SK-N-SH (cell line): ENCODE results near the gene SYT5. TPM values are rescaled to one million over a fixed set of nuclear protein-coding genes. Genes with fewer than 3 reads are reported as not detected.

Experiments
- CTCF ChIA-PET: fragments of 300-600, 350-600 bp; formaldehyde crosslinking; extraction: SDS; loops from one replicate; lab custom pipeline; 2021; lab: Yijun Ruan, JAX
- POLR2A ChIA-PET: fragments of 350-600 bp; sonication (Branson Sonifier 250); formaldehyde crosslinking; extraction: SDS; loops from one replicate; lab custom pipeline; 2020; ENCODE audit warnings: antibody characterized with exemption, inconsistent platforms; lab: Yijun Ruan, JAX
- DNase-seq: peaks from one replicate; pipeline ENCODE4 v3.0.0; 2012
- H2AFZ ChIP-seq: fragments of 200-600 bp; sonication (generic); 2 replicates; pipeline ENCODE4 v1.8.1; 2016; ENCODE audit warnings: antibody characterized with exemption, mild to moderate bottlenecking, low read depth
- H3F3A ChIP-seq: fragments of 200-600 bp; sonication (generic); replicated peaks from 2 replicates; pipeline ENCODE3; 2016; ENCODE audit warnings: antibody characterized with exemption, mild to moderate bottlenecking; ENCODE audit not compliant: insufficient read depth
- H3K27ac ChIP-seq, 2 experiments: fragments of 200-500 bp in 1 of 2; fragments of 200-600 bp in 1 of 2; sonication (Bioruptor generic) in 1 of 2; sonication (generic), shearing (Covaris generic) in 1 of 2; 2 replicates each; pipeline versions ENCODE4 v1.5.1 to v1.6.1; 2014 to 2016; ENCODE audit warnings: low read depth in 2 of 2, inconsistent platforms in 1 of 2, low read length in 1 of 2, mild to moderate bottlenecking in 1 of 2, mixed read lengths in 1 of 2
- H3K27me3 ChIP-seq: fragments of 200-600 bp; sonication (generic), shearing (Covaris generic); 2 replicates; pipeline ENCODE4 v1.6.1; 2016; ENCODE audit warnings: mixed run types; ENCODE audit not compliant: insufficient read depth
- H3K36me3 ChIP-seq, 2 experiments: fragments of 200-500 bp in 1 of 2; fragments of 200-600 bp in 1 of 2; sonication (Bioruptor generic) in 1 of 2; sonication (generic) in 1 of 2; replicated peaks in 1 of 2; 2 replicates each; pipeline versions ENCODE3 to v1.5.1; 2014 to 2016; ENCODE audit warnings: low read length in 1 of 2, mild to moderate bottlenecking in 1 of 2; ENCODE audit not compliant: insufficient read depth in 2 of 2, control insufficient read depth in 1 of 2
- H3K4me1 ChIP-seq, 2 experiments: fragments of 200-500 bp in 1 of 2; fragments of 200-600 bp in 1 of 2; sonication (Bioruptor generic) in 1 of 2; sonication (generic), shearing (Covaris generic) in 1 of 2; 2 replicates each; pipeline versions ENCODE4 v1.5.1 to v1.6.1; 2014 to 2016; ENCODE audit warnings: low read depth in 1 of 2, low read length in 1 of 2, mixed run types in 1 of 2; ENCODE audit not compliant: insufficient read depth in 2 of 2, control insufficient read depth in 1 of 2
- H3K4me2 ChIP-seq: fragments of 200-600 bp; sonication (generic), shearing (Covaris generic); 2 replicates; pipeline ENCODE4 v1.6.1; 2017; ENCODE audit warnings: mixed run types
- H3K4me3 ChIP-seq, 2 experiments: fragments of 200-500 bp in 1 of 2; fragments of 200-600 bp in 1 of 2; sonication (Bioruptor generic) in 1 of 2; sonication (generic), shearing (Covaris generic) in 1 of 2; 2 replicates each; pipeline versions ENCODE4 v1.5.1 to v1.8.1; 2014 to 2016; ENCODE audit warnings: low read depth in 2 of 2, inconsistent platforms in 1 of 2, low read length in 1 of 2, mild to moderate bottlenecking in 1 of 2, mixed read lengths in 1 of 2, moderate library complexity in 1 of 2
- H3K79me2 ChIP-seq: fragments of 200-600 bp; sonication (generic); 2 replicates; pipeline ENCODE4 v1.8.1; 2017; ENCODE audit warnings: mild to moderate bottlenecking; ENCODE audit not compliant: insufficient read depth
- H3K9ac ChIP-seq: fragments of 200-600 bp; sonication (generic); 2 replicates; pipeline ENCODE4 v1.6.1; 2017; ENCODE audit warnings: mixed run types
- H3K9me2 ChIP-seq: fragments of 200-600 bp; sonication (generic); 2 replicates; pipeline ENCODE4 v1.6.1; 2017; ENCODE audit warnings: mixed run types
- H3K9me3 ChIP-seq: fragments of 200-600 bp; sonication (generic); 2 replicates; pipeline ENCODE4 v1.6.1; 2017; ENCODE audit warnings: mixed run types, mild to moderate bottlenecking, moderate library complexity
- H4K20me1 ChIP-seq: fragments of 200-600 bp; sonication (generic); 2 replicates; pipeline ENCODE4 v1.6.1; 2017; ENCODE audit warnings: mild to moderate bottlenecking, mixed run types; ENCODE audit not compliant: insufficient read depth
- CHD2 ChIP-seq: fragments of 150-350 bp; IDR thresholded peaks from 2 replicates; pipeline ENCODE4 v1.6.1; 2018; ENCODE audit warnings: low read length; ENCODE audit not compliant: partially characterized antibody
- CTCF ChIP-seq: fragments of 200-600 bp; sonication (generic); IDR thresholded peaks from 2 replicates; pipeline ENCODE4 v1.6.1; 2017; ENCODE audit warnings: antibody characterized with exemption, mild to moderate bottlenecking, moderate library complexity
- ELF1 ChIP-seq: IDR thresholded peaks from 2 replicates; pipeline ENCODE4 v1.4.0; 2012
- EP300 ChIP-seq, 2 experiments: IDR thresholded peaks; 2 replicates each; pipeline versions ENCODE4 v1.4.0 to v1.6.1; 2012; ENCODE audit warnings: borderline replicate concordance in 1 of 2, low read depth in 1 of 2, low read length in 1 of 2
- EZH2phosphoT487 ChIP-seq: fragments of 200-600 bp; sonication (generic); IDR thresholded peaks from 2 replicates; pipeline ENCODE4 v1.6.1; 2017; ENCODE audit warnings: low read depth, mixed run types, mild to moderate bottlenecking, antibody characterized with exemption, moderate library complexity, borderline replicate concordance
- GATA2 ChIP-seq: sonication (generic); formaldehyde crosslinking; IDR thresholded peaks from 2 replicates; pipeline ENCODE4 v1.5.0; 2020; ENCODE audit warnings: mild to moderate bottlenecking, missing genetic modification reagents
- IRF3 ChIP-seq: fragments of 150-350 bp; IDR thresholded peaks from 2 replicates; pipeline ENCODE4 v1.6.1; 2016; ENCODE audit warnings: mild to moderate bottlenecking, low read depth, low read length
- JUND ChIP-seq: IDR thresholded peaks from 2 replicates; pipeline ENCODE4 v1.4.0; 2012
- MAX ChIP-seq: IDR thresholded peaks from 2 replicates; pipeline ENCODE4 v1.4.0; 2012; ENCODE audit warnings: low read depth
- MXI1 ChIP-seq: IDR thresholded peaks from 2 replicates; pipeline ENCODE4 v1.6.1; 2012; ENCODE audit warnings: mild to moderate bottlenecking, low read depth, low read length, improper control_type of control experiment
- NFIC ChIP-seq: IDR thresholded peaks from 2 replicates; pipeline ENCODE4 v1.4.0; 2012; ENCODE audit warnings: borderline replicate concordance
- NRF1 ChIP-seq: IDR thresholded peaks from 2 replicates; pipeline ENCODE4 v1.6.1; 2012; ENCODE audit warnings: low read depth, mild to moderate bottlenecking, low read length
- PBX3 ChIP-seq: IDR thresholded peaks from 2 replicates; pipeline ENCODE4; 2012
- POLR2AphosphoS5 ChIP-seq: IDR thresholded peaks from 2 replicates; pipeline ENCODE4 v1.6.1; 2012; ENCODE audit warnings: low read depth, low read length
- RAD21 ChIP-seq: IDR thresholded peaks from 2 replicates; pipeline ENCODE4 v1.6.1; 2012; ENCODE audit warnings: mild to moderate bottlenecking, low read length
- RCOR1 ChIP-seq: fragments of 150-350 bp; IDR thresholded peaks from 2 replicates; pipeline ENCODE4 v1.6.1; 2017; ENCODE audit warnings: antibody characterized with exemption, low read length
- RFX5 ChIP-seq: IDR thresholded peaks from 2 replicates; pipeline ENCODE4 v1.6.1; 2012; ENCODE audit warnings: mild to moderate bottlenecking, improper control_type of control experiment, low read length
- RXRA ChIP-seq: IDR thresholded peaks from 2 replicates; pipeline ENCODE4 v1.4.0; 2012; ENCODE audit warnings: low read depth, mild to moderate bottlenecking, borderline replicate concordance
- SIN3A ChIP-seq: IDR thresholded peaks from 2 replicates; pipeline ENCODE4 v1.6.1; 2012; ENCODE audit warnings: low read depth, mild to moderate bottlenecking, low read length, moderate library complexity, borderline replicate concordance
- SMC3 ChIP-seq: IDR thresholded peaks from 2 replicates; pipeline ENCODE4 v1.6.1; 2012; ENCODE audit warnings: low read depth, low read length, improper control_type of control experiment
- TAF1 ChIP-seq: IDR thresholded peaks from 2 replicates; pipeline ENCODE4 v1.6.1; 2012; ENCODE audit warnings: low read depth, mild to moderate bottlenecking, low read length, moderate library complexity, borderline replicate concordance
- TEAD4 ChIP-seq: IDR thresholded peaks from 2 replicates; pipeline ENCODE4 v1.4.0; 2012; ENCODE audit warnings: mild to moderate bottlenecking, borderline replicate concordance; ENCODE audit not compliant: insufficient read depth
- USF1 ChIP-seq: IDR thresholded peaks from 2 replicates; pipeline ENCODE4 v1.4.0; 2012; ENCODE audit warnings: low read depth, borderline replicate concordance
- USF2 ChIP-seq: fragments of 150-350 bp; IDR thresholded peaks from 2 replicates; pipeline ENCODE4 v1.6.1; 2017; ENCODE audit warnings: antibody characterized with exemption, low read length, low read depth, borderline replicate concordance
- WGBS: methylation state at CpG from one replicate; pipeline ENCODE4 v1.1.6; 2017; ENCODE audit warnings: low lambda C conversion rate; 5-methylcytosine and 5-hydroxymethylcytosine counted together
- polyA plus RNA-seq, 3 experiments: library from polyadenylated mRNA; depleted of rRNA; stranded (reverse); fragments of >200 nt; gene quantifications; 2 replicates each; pipeline ENCODE4 v1.2.3, GENCODE V29; 2012

The SYT5 gene
- polyA plus RNA-seq, 1 of the 3 experiments (the other 2 are of a cell fraction): 0.21 TPM

- no peak for TF ChIP-seq NRF1
- TF ChIP-seq MXI1: no peak
- no peak for TF ChIP-seq EP300 (IDR thresholded peaks at IDR 0.05; ENCODE audit: borderline replicate concordance in 1 of 2, low read depth in 1 of 2, low read length in 1 of 2)
- TF ChIP-seq, all 33 proteins: peak for 0
Observed at GRCh38 chr19:55160986-55161365, 19.1 kb downstream of the SYT5 start (continued).

GRCh38 chr19:55160128-55160985 is 19.7 kb downstream of the SYT5 start:
- H4K20me1 ChIP-seq: no peaks in the 10 kb centered on the region
- no peak overlapping the region for H3K9ac ChIP-seq
- H3K9me2 ChIP-seq: no peaks in the 10 kb centered on the region
- peaks cover 0 to 10% of the 10 kb centered on the region in 2 experiments; a peak in 1 of 4 replicates for H3K4me1 ChIP-seq
- no peak overlapping the region for H2AFZ ChIP-seq
- H3K79me2 ChIP-seq: no peaks in the 10 kb centered on the region
- WGBS: 10% methylated on average over 18 of the region's 33 CpGs
- H3F3A ChIP-seq: peaks cover 7% of the 10 kb centered on the region
- peak overlapping the region in 1 of 2 experiments; percentile 52; a peak in 1 of 4 replicates for H3K4me3 ChIP-seq
- ChIA-PET POLR2A (interaction anchor here (0.6 to 1.1 kb wide), 4 partner anchors 20 to 1166 kb away, joined by 3 to 4 read pairs (median 3); partner anchors contain the start of genes PPP6R1 and UBE2S), CTCF (interaction anchor here (0.7 to 3.8 kb wide), 39 partner anchors 9 to 978 kb away, joined by 3 to 116 read pairs (median 4); partner anchors contain the start of genes PPP1R12C, PPP6R1 and SYT5)
- H3K27me3 ChIP-seq: peaks cover 21% of the 10 kb centered on the region
- no peak overlapping the region for H3K27ac ChIP-seq
- H3K36me3 ChIP-seq: no peaks in the 10 kb centered on the region
- no peaks in the 10 kb centered on the region for H3K9me3 ChIP-seq
- no peak overlapping the region for H3K4me2 ChIP-seq
- peak; percentile 98 for DNase-seq
- no peak for TF ChIP-seq RFX5
- TF ChIP-seq USF1: no peak
- no peak for TF ChIP-seq RCOR1
- TF ChIP-seq ELF1: no peak
- no peak for TF ChIP-seq POLR2AphosphoS5
- TF ChIP-seq EZH2phosphoT487: no peak
- TF ChIP-seq GATA2: no peak
- TF ChIP-seq CHD2: no peak
- TF ChIP-seq SIN3A: no peak
- TF ChIP-seq SMC3: peak; percentile 56
- no peak for TF ChIP-seq TAF1
- TF ChIP-seq CTCF: peak; percentile 90
- TF ChIP-seq JUND: no peak
- peak; percentile 73 for TF ChIP-seq MAX
- TF ChIP-seq USF2: no peak
- peak; percentile 63; the same call in 1 of the 2 replicates for TF ChIP-seq MXI1
- TF ChIP-seq RXRA: no peak
- TF ChIP-seq EP300 (IDR thresholded peaks at IDR 0.05; ENCODE audit: borderline replicate concordance in 1 of 2, low read depth in 1 of 2, low read length in 1 of 2): no peak
- no peak for TF ChIP-seq NFIC
- no peak for TF ChIP-seq TEAD4
- TF ChIP-seq NRF1: no peak
- TF ChIP-seq IRF3: no peak
- TF ChIP-seq RAD21: peak; percentile 71
- no peak for TF ChIP-seq PBX3
